ENCODE measurements around the gene ZMIZ1. TPM values are rescaled to one million over a fixed set of nuclear protein-coding genes. Genes with fewer than 3 reads are reported as not detected.

The ZMIZ1 gene
- total RNA-seq, 1 experiment from 2014 or later, result 34.2 TPM

DNA sequence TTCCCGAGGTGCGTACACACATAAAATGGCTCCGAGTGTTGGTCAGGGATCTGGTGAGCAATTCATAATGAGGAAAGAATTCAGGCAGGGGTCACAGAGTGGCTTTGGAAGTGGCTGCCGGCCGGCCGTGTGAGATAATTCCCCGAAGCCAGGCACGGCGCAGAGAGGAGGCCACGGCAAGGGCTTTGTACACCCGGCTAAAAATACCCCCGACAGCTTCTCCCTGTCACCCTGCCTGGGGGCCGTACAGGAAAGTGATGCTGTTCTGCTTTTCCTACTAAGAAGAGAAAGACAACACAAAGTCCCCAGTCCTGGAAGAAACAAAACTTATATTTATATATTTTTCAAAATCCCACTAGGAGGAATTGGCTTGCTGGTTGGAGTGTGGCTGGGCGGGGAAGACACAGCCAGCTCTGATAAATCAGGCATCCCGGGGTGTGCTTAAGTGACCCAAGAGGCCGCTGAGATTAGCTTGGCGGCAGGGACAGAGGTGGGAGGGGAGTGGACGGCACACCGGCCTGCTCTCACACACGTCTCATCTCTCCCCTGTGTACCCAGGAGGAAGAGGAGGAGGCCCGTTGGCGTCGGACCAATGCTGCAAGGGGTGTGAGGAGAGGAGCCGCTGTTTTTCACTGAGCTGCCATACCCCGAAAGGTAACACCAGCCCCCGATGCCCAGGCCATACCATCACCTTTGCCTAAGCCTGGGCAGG lies 70.5 kb downstream of the ZMIZ1 start:
- Histone ChIP-seq H3K27ac (ENCODE audit: low read length) (no peak overlapping the region), H3K4me3 (ENCODE audit: low read depth in 2 of 2, low read length in 2 of 2) (no peak overlapping the region), H3K27me3 (ENCODE audit: control insufficient read depth, insufficient read depth, low read length) (no peaks in the 10 kb centered on the region), H3K36me3 (ENCODE audit: control insufficient read depth, insufficient read depth, low read length) (no peaks in the 10 kb centered on the region), H3K4me1 (ENCODE audit: control insufficient read depth, insufficient read depth, low read length) (no peaks in the 10 kb centered on the region), H3K9me3 (ENCODE audit: control insufficient read depth, insufficient read depth, low read depth, low read length) (no peaks in the 10 kb centered on the region)
- intact Hi-C loops (cut with micrococcal nuclease; ENCODE audit: unreplicated experiment), result no loop called here
- ChIA-PET CTCF (no interaction called here), POLR2A (no interaction called here)
- in situ Hi-C loops (cut with HindIII; ENCODE audit: low pct_unique_long_range_greater_than_20kb, low sequenced_read_pairs), result no loop called here
- TF ChIP-seq, protein P1, sequence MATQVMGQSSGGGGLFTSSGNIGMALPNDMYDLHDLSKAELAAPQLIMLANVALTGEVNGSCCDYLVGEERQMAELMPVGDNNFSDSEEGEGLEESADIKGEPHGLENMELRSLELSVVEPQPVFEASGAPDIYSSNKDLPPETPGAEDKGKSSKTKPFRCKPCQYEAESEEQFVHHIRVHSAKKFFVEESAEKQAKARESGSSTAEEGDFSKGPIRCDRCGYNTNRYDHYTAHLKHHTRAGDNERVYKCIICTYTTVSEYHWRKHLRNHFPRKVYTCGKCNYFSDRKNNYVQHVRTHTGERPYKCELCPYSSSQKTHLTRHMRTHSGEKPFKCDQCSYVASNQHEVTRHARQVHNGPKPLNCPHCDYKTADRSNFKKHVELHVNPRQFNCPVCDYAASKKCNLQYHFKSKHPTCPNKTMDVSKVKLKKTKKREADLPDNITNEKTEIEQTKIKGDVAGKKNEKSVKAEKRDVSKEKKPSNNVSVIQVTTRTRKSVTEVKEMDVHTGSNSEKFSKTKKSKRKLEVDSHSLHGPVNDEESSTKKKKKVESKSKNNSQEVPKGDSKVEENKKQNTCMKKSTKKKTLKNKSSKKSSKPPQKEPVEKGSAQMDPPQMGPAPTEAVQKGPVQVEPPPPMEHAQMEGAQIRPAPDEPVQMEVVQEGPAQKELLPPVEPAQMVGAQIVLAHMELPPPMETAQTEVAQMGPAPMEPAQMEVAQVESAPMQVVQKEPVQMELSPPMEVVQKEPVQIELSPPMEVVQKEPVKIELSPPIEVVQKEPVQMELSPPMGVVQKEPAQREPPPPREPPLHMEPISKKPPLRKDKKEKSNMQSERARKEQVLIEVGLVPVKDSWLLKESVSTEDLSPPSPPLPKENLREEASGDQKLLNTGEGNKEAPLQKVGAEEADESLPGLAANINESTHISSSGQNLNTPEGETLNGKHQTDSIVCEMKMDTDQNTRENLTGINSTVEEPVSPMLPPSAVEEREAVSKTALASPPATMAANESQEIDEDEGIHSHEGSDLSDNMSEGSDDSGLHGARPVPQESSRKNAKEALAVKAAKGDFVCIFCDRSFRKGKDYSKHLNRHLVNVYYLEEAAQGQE (IDR thresholded peaks at IDR 0.05; ENCODE audit: insufficient read depth in 1 of 2, low read depth in 2 of 2, low read length in 1 of 2), result no peak
- TF ChIP-seq POLR2AphosphoS5 (IDR thresholded peaks at IDR 0.05; ENCODE audit: low read depth, low read length), result no peak
- no TSS peak for BruUV-seq (replicated peaks)
- no peak for DNase-seq (ENCODE audit: low read depth, low spot score)
- no peak for ATAC-seq

DNA sequence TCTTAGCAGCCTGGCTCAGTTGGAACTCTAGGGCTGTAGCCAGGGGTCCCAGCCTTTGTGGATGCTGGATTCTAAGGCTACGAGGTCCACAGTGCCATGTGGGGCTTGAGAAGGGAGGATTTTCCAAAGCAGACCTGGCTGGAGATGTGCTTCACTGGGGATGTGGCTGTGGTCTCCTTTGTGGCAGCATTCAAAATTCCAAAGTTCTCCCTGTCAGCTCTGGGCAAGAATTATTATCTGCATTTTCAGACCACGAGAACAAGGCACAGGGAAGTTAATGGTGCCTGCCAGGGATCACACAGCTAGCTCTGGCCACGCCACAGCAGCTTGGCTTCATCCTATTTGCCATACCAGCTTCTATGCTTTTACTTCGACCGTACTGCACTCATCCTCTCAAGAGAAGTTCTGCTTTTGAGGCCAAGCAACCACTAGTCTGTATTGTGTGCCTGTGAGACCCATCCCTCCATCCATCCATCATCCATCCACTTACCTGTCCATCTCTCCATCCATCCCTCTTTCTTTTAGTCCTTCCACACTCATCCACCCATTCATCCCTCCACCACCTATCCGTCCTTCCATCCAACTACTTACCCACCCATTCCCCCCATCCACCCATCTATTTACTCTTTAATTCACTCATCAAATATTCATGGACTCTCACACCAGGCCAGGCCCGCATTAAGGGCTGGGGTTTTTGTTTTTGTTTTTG lies 71.5 kb downstream of the ZMIZ1 start:
- DNase-seq (ENCODE audit: low read depth, low spot score), result no peak
- BruUV-seq (replicated peaks), result no TSS peak
- in situ Hi-C loops (cut with HindIII; ENCODE audit: low pct_unique_long_range_greater_than_20kb, low sequenced_read_pairs), result no loop called here
- no peaks in the 10 kb centered on the region for H3K9me3 ChIP-seq (ENCODE audit: control insufficient read depth, insufficient read depth, low read depth, low read length)
- no peaks in the 10 kb centered on the region for H3K4me1 ChIP-seq (ENCODE audit: control insufficient read depth, insufficient read depth, low read length)
- TF ChIP-seq SIN3A (IDR thresholded peaks at IDR 0.05; ENCODE audit: borderline replicate concordance, insufficient read depth, low read depth, low read length), result no peak
- TF ChIP-seq, protein P1 (IDR thresholded peaks at IDR 0.05; ENCODE audit: insufficient read depth in 1 of 2, low read depth in 2 of 2, low read length in 1 of 2), result no peak
- H3K27ac ChIP-seq (ENCODE audit: low read length), result no peak overlapping the region
- H3K36me3 ChIP-seq (ENCODE audit: control insufficient read depth, insufficient read depth, low read length), result no peaks in the 10 kb centered on the region
- ATAC-seq, result no peak
- intact Hi-C loops (cut with micrococcal nuclease; ENCODE audit: unreplicated experiment), result no loop called here
- ChIA-PET POLR2A (no interaction called here), CTCF (no interaction called here)
- no peak overlapping the region for H3K4me3 ChIP-seq (ENCODE audit: low read depth in 2 of 2, low read length in 2 of 2)
- no peaks in the 10 kb centered on the region for H3K27me3 ChIP-seq (ENCODE audit: control insufficient read depth, insufficient read depth, low read length)

DNA sequence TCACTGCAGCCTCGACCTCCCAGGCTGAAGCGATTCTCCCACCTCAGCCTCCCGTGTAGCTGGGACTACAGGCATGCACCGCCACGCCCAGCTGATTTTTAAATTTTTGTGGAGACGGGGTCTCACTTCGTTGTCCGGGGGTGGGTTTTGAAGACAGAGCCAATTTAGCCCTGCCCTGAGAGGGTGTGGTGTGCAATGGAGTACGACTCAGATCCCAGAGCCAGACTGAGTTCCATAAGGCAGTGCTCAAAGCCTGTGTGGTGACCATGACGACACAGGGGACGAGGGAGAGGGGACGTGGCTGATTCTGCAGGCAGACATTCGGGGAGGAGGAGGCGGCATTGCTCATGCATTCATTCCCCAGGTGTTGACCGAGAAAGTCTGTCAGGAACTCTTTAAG lies 72.1 kb downstream of the ZMIZ1 start:
- DNase-seq (ENCODE audit: low read depth, low spot score) (no peak), ATAC-seq (no peak)
- BruUV-seq (replicated peaks), result no TSS peak
- Histone ChIP-seq H3K27me3 (ENCODE audit: control insufficient read depth, insufficient read depth, low read length) (no peaks in the 10 kb centered on the region), H3K9me3 (ENCODE audit: control insufficient read depth, insufficient read depth, low read depth, low read length) (no peaks in the 10 kb centered on the region), H3K36me3 (ENCODE audit: control insufficient read depth, insufficient read depth, low read length) (no peaks in the 10 kb centered on the region), H3K4me1 (ENCODE audit: control insufficient read depth, insufficient read depth, low read length) (no peaks in the 10 kb centered on the region), H3K4me3 (ENCODE audit: low read depth in 2 of 2, low read length in 2 of 2) (no peak overlapping the region), H3K27ac (ENCODE audit: low read length) (no peak overlapping the region)
- intact Hi-C loops (cut with micrococcal nuclease; ENCODE audit: unreplicated experiment) (no loop called here), in situ Hi-C loops (cut with HindIII; ENCODE audit: low pct_unique_long_range_greater_than_20kb, low sequenced_read_pairs) (no loop called here)
- CTCF ChIA-PET, result no interaction called here
- TF ChIP-seq, protein P2, sequence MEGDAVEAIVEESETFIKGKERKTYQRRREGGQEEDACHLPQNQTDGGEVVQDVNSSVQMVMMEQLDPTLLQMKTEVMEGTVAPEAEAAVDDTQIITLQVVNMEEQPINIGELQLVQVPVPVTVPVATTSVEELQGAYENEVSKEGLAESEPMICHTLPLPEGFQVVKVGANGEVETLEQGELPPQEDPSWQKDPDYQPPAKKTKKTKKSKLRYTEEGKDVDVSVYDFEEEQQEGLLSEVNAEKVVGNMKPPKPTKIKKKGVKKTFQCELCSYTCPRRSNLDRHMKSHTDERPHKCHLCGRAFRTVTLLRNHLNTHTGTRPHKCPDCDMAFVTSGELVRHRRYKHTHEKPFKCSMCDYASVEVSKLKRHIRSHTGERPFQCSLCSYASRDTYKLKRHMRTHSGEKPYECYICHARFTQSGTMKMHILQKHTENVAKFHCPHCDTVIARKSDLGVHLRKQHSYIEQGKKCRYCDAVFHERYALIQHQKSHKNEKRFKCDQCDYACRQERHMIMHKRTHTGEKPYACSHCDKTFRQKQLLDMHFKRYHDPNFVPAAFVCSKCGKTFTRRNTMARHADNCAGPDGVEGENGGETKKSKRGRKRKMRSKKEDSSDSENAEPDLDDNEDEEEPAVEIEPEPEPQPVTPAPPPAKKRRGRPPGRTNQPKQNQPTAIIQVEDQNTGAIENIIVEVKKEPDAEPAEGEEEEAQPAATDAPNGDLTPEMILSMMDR (IDR thresholded peaks at IDR 0.05), result no peak
- TF ChIP-seq, protein P1 (IDR thresholded peaks at IDR 0.05; ENCODE audit: insufficient read depth in 1 of 2, low read depth in 2 of 2, low read length in 1 of 2), result no peak
- no peak for TF ChIP-seq SIN3A (IDR thresholded peaks at IDR 0.05; ENCODE audit: borderline replicate concordance, insufficient read depth, low read depth, low read length)
- no peak for TF ChIP-seq TCF7L2 (IDR thresholded peaks at IDR 0.05; ENCODE audit: low read depth, low read length)
- no peak for TF ChIP-seq POLR2AphosphoS5 (IDR thresholded peaks at IDR 0.05; ENCODE audit: low read depth, low read length)
- POLR2A ChIA-PET, result no interaction called here
